DND-41 (cell line): Measurements from ENCODE around the gene LAPTM5.

Experiments
- ATAC-seq: fragments of 200-7000 bp; cut with Tn5 transposase; 3 replicates; pipeline ENCODE4 v1.9.1; 2021; ENCODE audit warnings: low read depth; ENCODE audit not compliant: insufficient read depth
- DNase-seq: peaks from one replicate; pipeline ENCODE4 v3.0.0-alpha.2; 2020
- H2AFZ ChIP-seq: 2 replicates; pipeline ENCODE4 v1.6.0; 2012; ENCODE audit warnings: low read depth, low read length
- H3K27ac ChIP-seq: 2 replicates; pipeline ENCODE4 v1.5.1; 2012; ENCODE audit warnings: low read length, inconsistent platforms
- H3K27me3 ChIP-seq: fragments of 200-600 bp; sonication (generic); 2 replicates; pipeline ENCODE4 v1.6.0; 2012; ENCODE audit warnings: low read length, mild to moderate bottlenecking, inconsistent platforms; ENCODE audit not compliant: insufficient read depth, poor library complexity
- H3K36me3 ChIP-seq: 2 replicates; pipeline ENCODE4 v1.5.1; 2012; ENCODE audit warnings: low read length, inconsistent platforms; ENCODE audit not compliant: insufficient read depth
- H3K4me1 ChIP-seq: 2 replicates; pipeline ENCODE4 v1.5.1; 2012; ENCODE audit warnings: mild to moderate bottlenecking, low read length; ENCODE audit not compliant: insufficient read depth
- H3K4me2 ChIP-seq: 2 replicates; pipeline ENCODE4 v1.6.0; 2012; ENCODE audit warnings: mild to moderate bottlenecking, moderate library complexity, low read length, inconsistent platforms; ENCODE audit not compliant: insufficient read depth
- H3K4me3 ChIP-seq, 2 experiments: fragments of 200-600 bp in 1 of 2; shearing (Covaris generic) in 1 of 2; 2 replicates each; pipeline ENCODE4 v1.5.1; 2012 to 2016; ENCODE audit warnings: inconsistent platforms in 2 of 2, low read length in 2 of 2, mild to moderate bottlenecking in 2 of 2, low read depth in 1 of 2, moderate library complexity in 1 of 2
- H3K79me2 ChIP-seq: 2 replicates; pipeline ENCODE4 v1.6.0; 2012; ENCODE audit warnings: low read length, inconsistent platforms; ENCODE audit not compliant: insufficient read depth
- H3K9ac ChIP-seq: 2 replicates; pipeline ENCODE4 v1.6.0; 2012; ENCODE audit warnings: low read depth, mild to moderate bottlenecking, inconsistent platforms, low read length, moderate library complexity
- H3K9me3 ChIP-seq: 2 replicates; pipeline ENCODE4 v1.5.1; 2012; ENCODE audit warnings: low read length, moderate library complexity, mild to moderate bottlenecking, inconsistent platforms; ENCODE audit not compliant: insufficient read depth, severe bottlenecking
- H4K20me1 ChIP-seq: 2 replicates; pipeline ENCODE4 v1.6.0; 2012; ENCODE audit warnings: low read length; ENCODE audit not compliant: insufficient read depth
- CTCF ChIP-seq: IDR thresholded peaks from 2 replicates; pipeline ENCODE4 v1.5.1; 2012; ENCODE audit warnings: borderline replicate concordance, low read length, moderate library complexity, mild to moderate bottlenecking; ENCODE audit not compliant: poor library complexity, severe bottlenecking; ENCODE audit errors: extremely low read depth
- EZH2 ChIP-seq: IDR thresholded peaks from 3 replicates; pipeline ENCODE4 v1.6.1; 2012; ENCODE audit warnings: borderline replicate concordance, low read depth, mild to moderate bottlenecking, moderate library complexity, low read length, inconsistent platforms; ENCODE audit not compliant: severe bottlenecking

LAPTM5 gene

GRCh38 chr1:30764939-30765555 lies 7.5 kb upstream of the LAPTM5 start:
- no peak overlapping the region for H3K9ac ChIP-seq
- no peak for DNase-seq
- no peak overlapping the region for H2AFZ ChIP-seq
- no peak for TF ChIP-seq CTCF
- TF ChIP-seq EZH2: no peak
- no peak for ATAC-seq
- H3K79me2 ChIP-seq: no peaks in the 10 kb centered on the region
- H3K27ac ChIP-seq: no peak overlapping the region
- no peaks in the 10 kb centered on the region for H3K36me3 ChIP-seq
- H3K4me2 ChIP-seq: no peak overlapping the region
- 0 out of 2 replicates have a peak, but pooled peaks cover 4% of the 10 kb centered on the region for H3K4me1 ChIP-seq
- no peaks in the 10 kb centered on the region for H3K27me3 ChIP-seq
- H3K9me3 ChIP-seq: no peaks in the 10 kb centered on the region
- no peaks in the 10 kb centered on the region for H4K20me1 ChIP-seq
- no peak overlapping the region for H3K4me3 ChIP-seq

GRCh38 chr1:30764396-30764795 lies 6.8 kb upstream of the LAPTM5 start:
- no peak overlapping the region for H3K4me3 ChIP-seq
- no peak overlapping the region for H3K9ac ChIP-seq
- no peaks in the 10 kb centered on the region for H3K79me2 ChIP-seq
- TF ChIP-seq EZH2: no peak
- no peak for TF ChIP-seq CTCF
- no peaks in the 10 kb centered on the region for H3K9me3 ChIP-seq
- H3K4me1 ChIP-seq: 0 out of 2 replicates have a peak, but pooled peaks cover 4% of the 10 kb centered on the region
- no peak overlapping the region for H2AFZ ChIP-seq
- no peak for ATAC-seq
- H3K36me3 ChIP-seq: no peaks in the 10 kb centered on the region
- H3K4me2 ChIP-seq: no peak overlapping the region
- H3K27ac ChIP-seq: no peak overlapping the region
- no peaks in the 10 kb centered on the region for H3K27me3 ChIP-seq
- no peaks in the 10 kb centered on the region for H4K20me1 ChIP-seq
- DNase-seq: no peak

GRCh38 chr1:30763651-30764248 lies 6.2 kb upstream of the LAPTM5 start:
- H3K4me1 ChIP-seq: 0 out of 2 replicates have a peak, but pooled peaks cover 4% of the 10 kb centered on the region
- no peak overlapping the region for H3K9ac ChIP-seq
- no peak overlapping the region for H2AFZ ChIP-seq
- no peaks in the 10 kb centered on the region for H4K20me1 ChIP-seq
- no peak overlapping the region for H3K27ac ChIP-seq
- H3K36me3 ChIP-seq: no peaks in the 10 kb centered on the region
- H3K9me3 ChIP-seq: no peaks in the 10 kb centered on the region
- DNase-seq (no peak), ATAC-seq (no peak)
- H3K4me3 ChIP-seq: no peak overlapping the region
- H3K4me2 ChIP-seq: no peak overlapping the region
- no peaks in the 10 kb centered on the region for H3K79me2 ChIP-seq
- no peak for TF ChIP-seq CTCF
- no peak for TF ChIP-seq EZH2
- no peaks in the 10 kb centered on the region for H3K27me3 ChIP-seq
